Psoas muscle (tissue), 8 donors: Measurements from ENCODE around the gene REV1. TPM values are rescaled to one million over a fixed set of nuclear protein-coding genes. Genes with fewer than 3 reads are reported as not detected.

ENCODE experiments used
- ATAC-seq, 4 donors: fragments of 200-7000 bp; cut with Tn5 transposase; one replicate each; pipeline ENCODE4 v1.9.1; 2020; ENCODE audit warnings: moderate library complexity in 3 of 4, mild to moderate bottlenecking in 2 of 4
- DNase-seq, 2 donors: peaks; one replicate each; pipeline ENCODE4 v3.0.0-alpha.2; 2020
- H3K27ac ChIP-seq: fragments of 200-600 bp; one replicate; pipeline ENCODE4 v1.8.0; 2022
- H3K27me3 ChIP-seq, 3 donors: fragments of 200-600 bp in 1 of 3; one replicate each; pipeline versions ENCODE4 v1.6.1 to v1.8.0; 2013 to 2022; ENCODE audit warnings: low read length in 2 of 3, mild to moderate bottlenecking in 2 of 3, moderate library complexity in 1 of 3; ENCODE audit not compliant: insufficient read depth in 3 of 3
- H3K36me3 ChIP-seq, 2 donors: fragments of 200-600 bp in 1 of 2; one replicate each; pipeline versions ENCODE4 v1.6.1 to v1.8.0; 2013 to 2022; ENCODE audit warnings: low read depth in 1 of 2, mild to moderate bottlenecking in 1 of 2, moderate library complexity in 1 of 2; ENCODE audit not compliant: insufficient read depth in 1 of 2
- H3K4me1 ChIP-seq: fragments of 200-600 bp; one replicate; pipeline ENCODE4 v1.8.0; 2022
- H3K4me3 ChIP-seq: fragments of 200-600 bp; one replicate; pipeline ENCODE4 v1.8.0; 2022; ENCODE audit warnings: mild to moderate bottlenecking
- H3K9me3 ChIP-seq: fragments of 200-600 bp; one replicate; pipeline ENCODE4 v1.8.0; 2022
- CTCF ChIP-seq: fragments of 200-600 bp; IDR thresholded peaks from one replicate; pipeline ENCODE4 v1.8.0; 2022; ENCODE audit warnings: antibody characterized with exemption
- WGBS, 3 donors: extraction: QIAGEN DNeasy Blood & Tissue Kit; methylation state at CpG; one replicate each; pipeline versions ENCODE4 v1.1.6 to v1.1.7; 2013; 5-methylcytosine and 5-hydroxymethylcytosine counted together
- intact Hi-C, 2 donors: fragments of 100-400 bp; cut with DNase I; formaldehyde crosslinking; loops; one replicate each; pipeline versions ENCODE4 v1.11.0 to v1.14.2; 2022
- polyA plus RNA-seq, 3 donors: library from polyadenylated mRNA; stranded (reverse); fragments of 200-250 nt; gene quantifications; one replicate each; pipeline ENCODE4 v1.2.3, GENCODE V29; 2013
- total RNA-seq, 4 donors: library from RNA; stranded (reverse); fragmentation: NEBNext Ultra II Directional in 2 of 4; extraction: Animal tissue kit (Norgen Biotek cat#: 25700) in 2 of 4; gene quantifications; one replicate each; pipeline versions ENCODE4 v1.2.1 to v1.2.4, GENCODE V29; 2021 to 2023
- donor health status: healthy with polysubstance abuse.
- donor health status: DM: no; HTN: no; CAD: no; lungs with moderate emphysema.
- donor health status: Bipolar disorder and iron deficiency.
- donor health status: healthy.
- donor health status: DM: yes; HTN: yes; CAD: no.
- donor health status: DM: no; HTN: no; CAD: no.
- donor health status: DM: no; HTN: no; CAD: no.
- donor health status: DM: yes; HTN: yes; CAD: no.

Gene REV1
- total and polyA plus RNA-seq, 7 donors = 9.1 to 26.0 (median 19.9) TPM

GRCh38 chr2:99425022-99425421 is 64.8 kb downstream of the REV1 start:
- 35 to 53% (median 43%) methylated on average over 2 of the region's 2 CpGs for WGBS, 3 donors
- H3K36me3 ChIP-seq = peaks cover 5 to 92% of the 10 kb centered on the region in 2 donors
- H3K9me3 ChIP-seq = no peaks in the 10 kb centered on the region
- DNase-seq = no peak
- H3K27ac ChIP-seq = no peak overlapping the region
- no peak overlapping the region for H3K4me3 ChIP-seq
- H3K27me3 ChIP-seq = no peaks in the 10 kb centered on the region
- peaks cover 16% of the 10 kb centered on the region for H3K4me1 ChIP-seq
- no peak for TF ChIP-seq CTCF
- intact Hi-C loops = no loop called here
- ATAC-seq = peak in 1 of 4 donors; percentile 40

- Histone ChIP-seq H3K27ac (no peak overlapping the region), H3K36me3 (peaks cover 6 to 92% of the 10 kb centered on the region in 2 donors), H3K9me3 (no peaks in the 10 kb centered on the region), H3K4me3 (no peak overlapping the region), H3K4me1 (peaks cover 16% of the 10 kb centered on the region), H3K27me3 (no peaks in the 10 kb centered on the region)
- no peak for DNase-seq
- no peak for ATAC-seq
- intact Hi-C loops = loop anchor here in 1 of 2 donors (5.0 kb wide), 1 partner anchor 58 kb away; no protein-coding TSS in a partner anchor
- no peak for TF ChIP-seq CTCF
These were observed 65.4 kb downstream of the REV1 start for GRCh38 chr2:99424371-99424770.

GRCh38 chr2:99422599-99422998 is 67.2 kb downstream of the REV1 start:
- Histone ChIP-seq H3K4me3 (no peak overlapping the region), H3K27ac (no peak overlapping the region), H3K27me3 (no peaks in the 10 kb centered on the region), H3K36me3 (peaks cover 6 to 92% of the 10 kb centered on the region in 2 donors), H3K9me3 (no peaks in the 10 kb centered on the region), H3K4me1 (peaks cover 16% of the 10 kb centered on the region)
- peak; percentile 30 to 72 (median 52) for ATAC-seq
- whole genome bisulfite sequencing, 3 donors = 40 to 52% (median 49%) methylated on average over 3 of the region's 3 CpGs
- no peak for DNase-seq
- intact Hi-C loops = loop anchor here in 1 of 2 donors (5.0 kb wide), 1 partner anchor 60 kb away; no protein-coding TSS in a partner anchor
- no peak for TF ChIP-seq CTCF

GRCh38 chr2:99421469-99421868 is 68.3 kb downstream of the REV1 start:
- no peak for DNase-seq
- Histone ChIP-seq H3K4me1 (peaks cover 16% of the 10 kb centered on the region), H3K36me3 (peaks cover 6 to 95% of the 10 kb centered on the region in 2 donors), H3K27ac (no peak overlapping the region), H3K4me3 (no peak overlapping the region), H3K9me3 (no peaks in the 10 kb centered on the region), H3K27me3 (no peaks in the 10 kb centered on the region)
- no peak for TF ChIP-seq CTCF
- 92 to 95% (median 92%) methylated on average over 5 of the region's 5 CpGs for WGBS, 3 donors
- no peak for ATAC-seq
- intact Hi-C loops = loop anchor here in 1 of 2 donors (5.0 kb wide), 1 partner anchor 61 kb away; no protein-coding TSS in a partner anchor

- no peak for TF ChIP-seq CTCF
- H3K27ac ChIP-seq = no peak overlapping the region
- intact Hi-C loops = loop anchor here in 1 of 2 donors (5.0 kb wide), 1 partner anchor 61 kb away; no protein-coding TSS in a partner anchor
- H3K27me3 ChIP-seq = no peaks in the 10 kb centered on the region
- peaks cover 16% of the 10 kb centered on the region for H3K4me1 ChIP-seq
- DNase-seq = no peak
- no peak overlapping the region for H3K4me3 ChIP-seq
- peaks cover 6 to 98% of the 10 kb centered on the region in 2 donors for H3K36me3 ChIP-seq
- H3K9me3 ChIP-seq = no peaks in the 10 kb centered on the region
- ATAC-seq = peak in 2 of 4 donors; percentile 32 to 48
- WGBS, 3 donors = 58 to 85% (median 73%) methylated on average over 5 of the region's 5 CpGs
These were observed 69.0 kb downstream of the REV1 start for GRCh38 chr2:99420751-99421299.
